Gastrocnemius medialis (tissue), 4 donors: ENCODE results near the gene SH2B3.

Experiments used
- CTCF ChIP-seq, 5 experiments: fragments of 450-650 bp in 3 of 5; fragments of 200-600 bp in 2 of 5; sonication (generic) in 2 of 5; IDR thresholded peaks in 4 of 5; conservative IDR thresholded peaks in 1 of 5; 1 replicate in 4 of 5; 2 replicates in 1 of 5; pipeline ENCODE4 v1.5.1; 2016 to 2019; ENCODE audit warnings: antibody characterized with exemption in 5 of 5, mild to moderate bottlenecking in 3 of 5, moderate library complexity in 3 of 5
- POLR2A ChIP-seq, 2 donors: fragments of 450-650 bp; IDR thresholded peaks; one replicate each; pipeline ENCODE4 v1.6.1; 2017; ENCODE audit warnings: antibody characterized with exemption in 2 of 2, mild to moderate bottlenecking in 2 of 2, moderate library complexity in 2 of 2

DNA sequence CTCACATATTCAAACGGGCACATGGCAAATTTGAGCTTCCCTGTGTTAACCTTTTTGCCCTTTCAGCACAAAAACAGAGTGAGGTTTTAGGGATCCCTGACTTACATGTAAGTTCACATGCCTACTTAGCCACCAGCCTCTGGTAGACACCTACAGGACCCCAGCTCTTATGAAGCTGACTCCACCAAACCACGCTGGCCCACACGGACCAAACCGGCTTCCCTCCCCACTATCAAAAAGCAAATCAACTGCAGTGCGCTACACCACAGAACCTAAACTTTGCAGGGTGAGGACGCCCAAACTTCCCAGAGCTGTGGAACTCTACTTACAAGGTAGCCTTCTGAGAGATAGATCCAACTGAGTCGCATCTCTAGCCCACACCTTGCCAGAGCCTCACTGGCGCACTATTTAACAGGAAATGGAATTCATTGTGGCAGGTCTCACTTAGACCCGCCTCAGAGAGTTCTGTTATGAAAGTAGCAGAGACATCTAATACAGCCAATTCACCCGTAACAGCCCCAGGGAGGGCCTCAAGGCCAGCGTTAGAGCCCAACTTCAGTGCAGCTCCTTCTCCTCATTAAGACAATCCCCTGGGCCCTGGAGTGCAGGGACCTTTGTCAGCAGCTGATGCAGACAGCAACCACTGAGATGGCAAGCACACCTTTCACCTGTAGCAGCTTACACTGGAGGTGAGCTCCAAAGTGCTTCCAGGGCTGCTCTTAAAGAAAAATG is 49.2 kb downstream of the SH2B3 start:
- TF ChIP-seq POLR2A (IDR thresholded peaks at IDR 0.05) (no peak), CTCF (IDR thresholded peaks at IDR 0.05 in 4 of 5, conservative IDR thresholded peaks at IDR 0.05 in 1 of 5) (no peak)
